Adipocyte (in vitro differentiated cells): ENCODE data around the gene PRSS1.
A peak's percentile ranks its signal among the peaks of the same experiment; 100 is the strongest.
"Not testable (repeated sequence)": the region's sequence is repeated elsewhere in the genome, so short reads cannot be mapped to it uniquely, and the experiment has no call there.

Experiments used
- DNase-seq: peaks from one replicate; pipeline ENCODE4 v3.0.0-alpha.2; 2015; ENCODE audit warnings: low read depth
- H3K27me3 ChIP-seq: replicated peaks from 2 replicates; pipeline ENCODE4 v1.7.0; 2013; ENCODE audit warnings: mild to moderate bottlenecking, low read length, moderate library complexity; ENCODE audit not compliant: control insufficient read depth, insufficient read depth
- H3K36me3 ChIP-seq: 2 replicates; pipeline ENCODE4 v1.7.0; 2013; ENCODE audit warnings: low read length, mild to moderate bottlenecking, moderate library complexity; ENCODE audit not compliant: control insufficient read depth, insufficient read depth, severe bottlenecking
- H3K4me1 ChIP-seq: 2 replicates; pipeline ENCODE4 v1.7.0; 2013; ENCODE audit warnings: mild to moderate bottlenecking, low read length, moderate library complexity; ENCODE audit not compliant: control insufficient read depth, insufficient read depth
- H3K4me3 ChIP-seq: 2 replicates; pipeline ENCODE4 v1.7.0; 2013; ENCODE audit warnings: mild to moderate bottlenecking, low read length, moderate library complexity
- H3K9ac ChIP-seq: 2 replicates; pipeline ENCODE4 v1.7.0; 2013; ENCODE audit warnings: mild to moderate bottlenecking, low read length, moderate library complexity
- H3K9me3 ChIP-seq: 2 replicates; pipeline ENCODE4 v1.7.0; 2013; ENCODE audit warnings: mild to moderate bottlenecking, low read length, moderate library complexity; ENCODE audit not compliant: control insufficient read depth

The PRSS1 gene

GRCh38 chr7:142749218-142749993 is at the start of gene PRSS1:
TSS of gene PRSS1 (plus strand) at chr7:142749472. CDS start at chr7:142749485, 13 bp downstream.
- no peak within 1 kb of the TSS for H3K4me3 ChIP-seq
- peaks cover 23% of the 10 kb centered on the region for H3K27me3 ChIP-seq
- H3K9me3 ChIP-seq, result no peaks in the 10 kb centered on the region
- no peak for DNase-seq
- no peaks in the 10 kb centered on the region for H3K4me1 ChIP-seq
- no peak within 1 kb of the TSS for H3K9ac ChIP-seq
- H3K36me3 ChIP-seq, result no peaks in the 10 kb centered on the region

- not testable (repeated sequence) for H3K27me3 ChIP-seq, H3K9ac ChIP-seq, H3K9me3 ChIP-seq, H3K4me3 ChIP-seq, H3K4me1 ChIP-seq, DNase-seq, H3K36me3 ChIP-seq
Measured at GRCh38 chr7:142700935-142701334, 48.3 kb upstream of the PRSS1 start.

GRCh38 chr7:142703655-142704305 is 45.5 kb upstream of the PRSS1 start:
- Histone ChIP-seq H3K4me1 (no peaks in the 10 kb centered on the region), H3K36me3 (no peaks in the 10 kb centered on the region), H3K27me3 (peaks cover 14% of the 10 kb centered on the region), H3K9ac (no peak overlapping the region), H3K9me3 (no peaks in the 10 kb centered on the region), H3K4me3 (no peak overlapping the region)
- DNase-seq, result no peak

- not testable (repeated sequence) for H3K9ac ChIP-seq, H3K36me3 ChIP-seq, DNase-seq, H3K9me3 ChIP-seq, H3K4me3 ChIP-seq, H3K4me1 ChIP-seq
- H3K27me3 ChIP-seq, result peaks cover 31% of the 10 kb centered on the region
Measured at GRCh38 chr7:142708726-142709125, 40.5 kb upstream of the PRSS1 start.

GRCh38 chr7:142709921-142710320 is 39.4 kb upstream of the PRSS1 start:
- Histone ChIP-seq H3K4me1 (no peaks in the 10 kb centered on the region), H3K9ac (no peak overlapping the region), H3K9me3 (no peaks in the 10 kb centered on the region), H3K27me3 (peaks cover 29% of the 10 kb centered on the region), H3K36me3 (no peaks in the 10 kb centered on the region), H3K4me3 (no peak overlapping the region)
- no peak for DNase-seq

- Histone ChIP-seq H3K4me3 (no peak overlapping the region), H3K36me3 (no peaks in the 10 kb centered on the region), H3K9ac (no peak overlapping the region), H3K27me3 (peaks cover 37% of the 10 kb centered on the region), H3K9me3 (no peaks in the 10 kb centered on the region), H3K4me1 (no peaks in the 10 kb centered on the region)
- DNase-seq, result no peak
Measured at GRCh38 chr7:142711196-142711595, 38.1 kb upstream of the PRSS1 start.

GRCh38 chr7:142711746-142712616 is 37.3 kb upstream of the PRSS1 start:
- H3K9ac ChIP-seq, result no peak overlapping the region
- H3K36me3 ChIP-seq, result no peaks in the 10 kb centered on the region
- peak; percentile 57 for DNase-seq
- no peak overlapping the region for H3K4me3 ChIP-seq
- H3K4me1 ChIP-seq, result no peaks in the 10 kb centered on the region
- H3K9me3 ChIP-seq, result no peaks in the 10 kb centered on the region
- H3K27me3 ChIP-seq, result peaks cover 33% of the 10 kb centered on the region

GRCh38 chr7:142712617-142712957 is 36.7 kb upstream of the PRSS1 start:
- Histone ChIP-seq H3K36me3 (no peaks in the 10 kb centered on the region), H3K4me3 (no peak overlapping the region), H3K4me1 (no peaks in the 10 kb centered on the region), H3K9ac (no peak overlapping the region), H3K27me3 (peaks cover 32% of the 10 kb centered on the region), H3K9me3 (no peaks in the 10 kb centered on the region)
- no peak for DNase-seq

GRCh38 chr7:142714375-142714774 is 34.9 kb upstream of the PRSS1 start:
- no peak for DNase-seq
- H3K36me3 ChIP-seq, result no peaks in the 10 kb centered on the region
- no peaks in the 10 kb centered on the region for H3K9me3 ChIP-seq
- H3K27me3 ChIP-seq, result peaks cover 36% of the 10 kb centered on the region
- no peak overlapping the region for H3K4me3 ChIP-seq
- no peak overlapping the region for H3K9ac ChIP-seq
- no peaks in the 10 kb centered on the region for H3K4me1 ChIP-seq

- DNase-seq, result no peak
- H3K27me3 ChIP-seq, result peaks cover 52% of the 10 kb centered on the region
- H3K4me3 ChIP-seq, result no peak overlapping the region
- no peaks in the 10 kb centered on the region for H3K36me3 ChIP-seq
- H3K4me1 ChIP-seq, result no peaks in the 10 kb centered on the region
- H3K9ac ChIP-seq, result no peak overlapping the region
- H3K9me3 ChIP-seq, result no peaks in the 10 kb centered on the region
Measured at GRCh38 chr7:142716596-142716995, 32.7 kb upstream of the PRSS1 start.

- H3K36me3 ChIP-seq, result no peaks in the 10 kb centered on the region
- H3K4me3 ChIP-seq, result no peak overlapping the region
- DNase-seq, result no peak
- no peak overlapping the region for H3K9ac ChIP-seq
- no peaks in the 10 kb centered on the region for H3K9me3 ChIP-seq
- peaks cover 51% of the 10 kb centered on the region for H3K27me3 ChIP-seq
- no peaks in the 10 kb centered on the region for H3K4me1 ChIP-seq
Measured at GRCh38 chr7:142717453-142717852, 31.8 kb upstream of the PRSS1 start.
